PFSK-1 (cell line): ENCODE data around the gene RAB3IP.

Source experiments
- FOXP2 ChIP-seq: optimal IDR thresholded peaks from 2 replicates; pipeline ENCODE3; 2011; ENCODE audit warnings: borderline replicate concordance, control low read depth, inconsistent platforms; ENCODE audit not compliant: insufficient read depth; ENCODE audit errors: extremely low read length, extremely low read depth
- POLR2AphosphoS5 ChIP-seq: IDR thresholded peaks from 2 replicates; pipeline ENCODE4 v1.6.1; 2012; ENCODE audit warnings: low read depth, mild to moderate bottlenecking, control low read depth, low read length, moderate library complexity
- REST ChIP-seq, 2 experiments: IDR thresholded peaks; 2 replicates each; pipeline versions ENCODE4 v1.6.1 to v1.8.0; 2011 to 2012; ENCODE audit warnings: low read depth in 2 of 2, low read length in 2 of 2, control low read depth in 1 of 2, inconsistent platforms in 1 of 2, mild to moderate bottlenecking in 1 of 2, moderate library complexity in 1 of 2; ENCODE audit not compliant: insufficient read depth in 1 of 2
- SIN3A ChIP-seq: IDR thresholded peaks from 2 replicates; pipeline ENCODE4 v1.6.1; 2012; ENCODE audit warnings: mild to moderate bottlenecking, low read length, moderate library complexity, borderline replicate concordance; ENCODE audit not compliant: insufficient read depth
- TAF1 ChIP-seq: IDR thresholded peaks from 2 replicates; pipeline ENCODE4 v1.6.1; 2012; ENCODE audit warnings: low read length, control low read depth, borderline replicate concordance; ENCODE audit not compliant: insufficient read depth

The RAB3IP gene

GRCh38 chr12:69698769-69699540, 39.7 kb upstream of the RAB3IP start, which contains the start of gene BEST3:
TSS of gene BEST3 (minus strand) at chr12:69699303. CDS start at chr12:69697798, 1,505 bp downstream.
- TF ChIP-seq SIN3A (no peak), FOXP2 (no peak), TAF1 (no peak), REST (IDR thresholded peaks at IDR 0.05; ENCODE audit: insufficient read depth in 1 of 2, low read depth in 2 of 2, low read length in 2 of 2) (no peak), POLR2AphosphoS5 (no peak)

GRCh38 chr12:69701826-69702225, 36.8 kb upstream of the RAB3IP start:
- no peak for TF ChIP-seq SIN3A
- TF ChIP-seq TAF1: no peak
- TF ChIP-seq REST (IDR thresholded peaks at IDR 0.05; ENCODE audit: insufficient read depth in 1 of 2, low read depth in 2 of 2, low read length in 2 of 2): no peak
- TF ChIP-seq POLR2AphosphoS5: no peak
- TF ChIP-seq FOXP2: no peak

- TF ChIP-seq SIN3A (no peak), POLR2AphosphoS5 (no peak), REST (IDR thresholded peaks at IDR 0.05; ENCODE audit: insufficient read depth in 1 of 2, low read depth in 2 of 2, low read length in 2 of 2) (no peak), TAF1 (no peak), FOXP2 (no peak)
Measured at GRCh38 chr12:69703146-69703642, 35.5 kb upstream of the RAB3IP start.

- TF ChIP-seq REST (IDR thresholded peaks at IDR 0.05; ENCODE audit: insufficient read depth in 1 of 2, low read depth in 2 of 2, low read length in 2 of 2) (no peak), SIN3A (no peak), TAF1 (no peak), POLR2AphosphoS5 (no peak), FOXP2 (no peak)
Measured at GRCh38 chr12:69704357-69704756, 34.3 kb upstream of the RAB3IP start.
